ENCODE data around the gene HLA-DRB5. TPM values are rescaled to one million over a fixed set of nuclear protein-coding genes. Genes with fewer than 3 reads are reported as not detected.
"Not testable (repeated sequence)": the region's sequence is repeated elsewhere in the genome, so short reads cannot be mapped to it uniquely, and the experiment has no call there.

The HLA-DRB5 gene
- total RNA-seq (1 to 10 TPM; 2.8 to 8.8 TPM), total RNA-seq (14.8 to 16.7 reads per million in 2 donors)

DNA sequence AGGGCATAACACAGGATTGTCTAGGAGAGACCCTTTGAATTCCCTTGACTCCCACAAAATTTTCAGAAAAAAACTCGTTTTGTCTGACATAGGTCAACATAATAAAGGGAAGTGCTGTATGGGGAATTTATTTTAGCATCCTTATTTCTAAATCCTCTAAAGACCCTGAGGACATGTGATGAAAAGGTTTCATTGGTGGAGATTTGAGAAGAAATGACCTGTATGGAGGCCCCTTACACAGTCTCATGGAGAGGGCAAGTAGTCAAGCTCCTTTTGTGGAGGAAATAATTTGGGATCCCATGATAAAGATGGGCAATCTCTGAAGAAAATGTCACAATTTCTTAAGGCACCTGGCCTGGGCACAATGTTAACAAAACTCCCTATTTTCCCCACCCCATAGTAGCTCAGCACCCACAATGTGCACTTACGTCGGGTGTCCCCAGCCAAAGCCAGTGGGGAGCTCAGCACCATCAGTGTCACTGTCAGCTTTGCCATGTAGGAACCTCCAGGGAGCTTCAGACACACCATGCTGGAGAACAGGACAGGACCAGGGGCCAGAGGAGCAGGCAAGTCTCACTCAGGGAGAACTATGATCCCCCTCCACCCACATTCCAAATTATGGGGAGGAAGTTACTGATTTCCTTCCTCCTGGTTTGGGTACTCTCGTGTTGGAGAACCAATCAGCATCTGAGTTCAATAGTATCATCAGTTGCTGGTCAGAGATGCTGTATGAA lies at the start of gene HLA-DRB5:
Gene HLA-DRB5, minus strand, starts transcription at position 591 of the 734 bp plus-strand sequence. Its CDS starts 63 bp downstream, at position 528.
- Mint-ChIP-seq H3K36me3 (ENCODE audit: low read depth) (no peaks in the 10 kb centered on the region), H3K4me1 (no peaks in the 10 kb centered on the region), H3K27me3 (no peaks in the 10 kb centered on the region), H3K27ac (no peak within 1 kb of the TSS), H3K4me3 (peak within 1 kb of the TSS; percentile 39)
- DNase-seq (peak in 1 of 3 donors; percentile 10), ATAC-seq (peak; percentile 71)
- no peaks in the 10 kb centered on the region for H3K9me3 ChIP-seq (ENCODE audit: control insufficient read depth, low read length, poor library complexity, severe bottlenecking)

DNA sequence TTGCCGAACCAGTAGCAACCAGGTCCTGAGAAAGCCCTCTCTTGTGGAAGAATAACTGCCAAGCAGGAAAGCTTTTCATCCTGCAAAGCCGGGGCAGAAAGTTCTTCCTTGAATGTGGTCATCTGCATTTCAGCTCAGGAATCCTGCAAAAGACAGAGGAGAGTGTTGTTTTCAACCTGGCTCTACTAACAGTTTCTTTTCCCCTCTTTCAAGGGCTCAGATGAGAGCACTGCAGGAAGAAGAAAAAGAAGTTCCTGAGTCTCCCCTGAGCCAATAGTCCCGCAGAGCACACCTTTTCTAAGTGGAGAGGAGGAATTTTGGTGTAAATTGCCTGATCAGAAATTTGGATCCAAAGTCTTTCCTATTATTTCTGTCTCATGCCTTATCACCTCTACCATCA lies 48.9 kb upstream of the HLA-DRB5 start:
- H3K36me3 Mint-ChIP-seq (ENCODE audit: low read depth) = peaks cover 2% of the 10 kb centered on the region
- ATAC-seq = no peak
- no peak overlapping the region for H3K4me3 Mint-ChIP-seq
- no peak overlapping the region for H3K27ac Mint-ChIP-seq
- H3K4me1 Mint-ChIP-seq = peaks cover 6% of the 10 kb centered on the region
- peaks cover 29% of the 10 kb centered on the region for H3K27me3 Mint-ChIP-seq
- H3K9me3 ChIP-seq (ENCODE audit: control insufficient read depth, low read length, poor library complexity, severe bottlenecking) = no peaks in the 10 kb centered on the region
- no peak for DNase-seq

- H3K27ac Mint-ChIP-seq; ATAC-seq; H3K36me3 Mint-ChIP-seq (ENCODE audit: low read depth); H3K9me3 ChIP-seq (ENCODE audit: control insufficient read depth, low read length, poor library complexity, severe bottlenecking); DNase-seq; H3K4me1 Mint-ChIP-seq; H3K4me3 Mint-ChIP-seq: not testable (repeated sequence)
- peaks cover 24% of the 10 kb centered on the region for H3K27me3 Mint-ChIP-seq
Observed at GRCh38 chr6:32577493-32577892, 47.4 kb upstream of the HLA-DRB5 start.

DNA sequence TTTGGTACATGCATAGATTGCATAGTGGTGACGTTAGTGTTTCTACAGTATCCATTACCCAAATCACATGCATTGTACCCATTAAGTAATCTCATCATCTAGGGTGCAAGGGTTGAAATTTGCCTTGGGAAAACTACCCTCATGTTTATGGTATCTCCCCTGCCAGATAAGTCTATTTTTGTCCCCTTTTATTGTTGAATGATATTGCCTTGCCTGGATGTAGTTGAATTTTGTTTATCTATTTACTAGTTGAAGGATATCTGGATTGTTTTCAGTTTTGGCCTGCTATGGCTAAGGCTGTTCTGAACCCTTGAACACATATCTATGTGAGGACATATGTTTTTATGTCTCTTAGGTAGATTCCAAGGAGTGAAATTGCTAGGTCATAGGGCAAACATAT lies 46.2 kb upstream of the HLA-DRB5 start:
- no peaks in the 10 kb centered on the region for H3K9me3 ChIP-seq (ENCODE audit: control insufficient read depth, low read length, poor library complexity, severe bottlenecking)
- no peak overlapping the region for H3K27ac Mint-ChIP-seq
- DNase-seq (no peak), ATAC-seq (no peak)
- H3K27me3 Mint-ChIP-seq = peaks cover 24% of the 10 kb centered on the region
- H3K4me3 Mint-ChIP-seq = no peak overlapping the region
- peaks cover 2% of the 10 kb centered on the region for H3K36me3 Mint-ChIP-seq (ENCODE audit: low read depth)
- peaks cover 6% of the 10 kb centered on the region for H3K4me1 Mint-ChIP-seq

GRCh38 chr6:32570363-32570905 lies 40.3 kb upstream of the HLA-DRB5 start:
- no peak for DNase-seq
- Mint-ChIP-seq H3K4me1 (no peaks in the 10 kb centered on the region), H3K27ac (no peak overlapping the region), H3K27me3 (peaks cover 17% of the 10 kb centered on the region), H3K36me3 (ENCODE audit: low read depth) (no peaks in the 10 kb centered on the region), H3K4me3 (no peak overlapping the region)
- no peaks in the 10 kb centered on the region for H3K9me3 ChIP-seq (ENCODE audit: control insufficient read depth, low read length, poor library complexity, severe bottlenecking)
- no peak for ATAC-seq

GRCh38 chr6:32568561-32568960 lies 38.5 kb upstream of the HLA-DRB5 start:
- ATAC-seq (no peak), DNase-seq (no peak)
- H3K27ac Mint-ChIP-seq = no peak overlapping the region
- H3K4me1 Mint-ChIP-seq = no peaks in the 10 kb centered on the region
- no peaks in the 10 kb centered on the region for H3K36me3 Mint-ChIP-seq (ENCODE audit: low read depth)
- peaks cover 5% of the 10 kb centered on the region for H3K27me3 Mint-ChIP-seq
- no peaks in the 10 kb centered on the region for H3K9me3 ChIP-seq (ENCODE audit: control insufficient read depth, low read length, poor library complexity, severe bottlenecking)
- no peak overlapping the region for H3K4me3 Mint-ChIP-seq

- H3K4me3 Mint-ChIP-seq = no peak overlapping the region
- no peak overlapping the region for H3K27ac Mint-ChIP-seq
- no peaks in the 10 kb centered on the region for H3K36me3 Mint-ChIP-seq (ENCODE audit: low read depth)
- no peak for ATAC-seq
- H3K9me3 ChIP-seq (ENCODE audit: control insufficient read depth, low read length, poor library complexity, severe bottlenecking) = no peaks in the 10 kb centered on the region
- DNase-seq = no peak
- H3K4me1 Mint-ChIP-seq = no peaks in the 10 kb centered on the region
- peaks cover 5% of the 10 kb centered on the region for H3K27me3 Mint-ChIP-seq
Observed at GRCh38 chr6:32566957-32567356, 36.9 kb upstream of the HLA-DRB5 start.

- peaks cover 3% of the 10 kb centered on the region for H3K27me3 Mint-ChIP-seq
- ATAC-seq = no peak
- no peak for DNase-seq
- H3K36me3 Mint-ChIP-seq (ENCODE audit: low read depth) = no peaks in the 10 kb centered on the region
- no peak overlapping the region for H3K27ac Mint-ChIP-seq
- no peaks in the 10 kb centered on the region for H3K4me1 Mint-ChIP-seq
- H3K9me3 ChIP-seq (ENCODE audit: control insufficient read depth, low read length, poor library complexity, severe bottlenecking) = no peaks in the 10 kb centered on the region
- H3K4me3 Mint-ChIP-seq = no peak overlapping the region
Observed at GRCh38 chr6:32565511-32565910, 35.4 kb upstream of the HLA-DRB5 start.

DNA sequence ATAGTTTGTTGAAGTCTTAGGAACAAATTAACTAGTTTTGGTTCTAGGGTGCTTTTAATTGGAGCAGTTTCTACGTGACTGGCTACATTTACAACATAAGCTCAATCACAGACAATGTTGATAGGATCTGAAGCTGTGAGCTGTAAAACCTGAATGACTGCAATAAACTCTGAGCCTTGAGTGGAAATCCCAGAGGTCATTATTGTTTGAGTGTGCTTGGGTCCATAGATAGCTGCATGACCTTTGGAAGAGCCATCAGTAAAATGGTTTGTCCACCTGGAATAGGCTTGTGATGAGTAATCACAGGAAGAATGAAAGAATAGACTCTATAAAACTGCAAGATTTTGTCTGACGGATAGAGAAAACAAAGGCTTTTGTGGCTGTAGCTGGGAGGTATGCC lies 32.9 kb upstream of the HLA-DRB5 start:
- H3K27ac Mint-ChIP-seq = no peak overlapping the region
- peaks cover 4% of the 10 kb centered on the region for H3K4me1 Mint-ChIP-seq
- peaks cover 3% of the 10 kb centered on the region for H3K36me3 Mint-ChIP-seq (ENCODE audit: low read depth)
- H3K27me3 Mint-ChIP-seq = peaks cover 7% of the 10 kb centered on the region
- ATAC-seq = no peak
- H3K4me3 Mint-ChIP-seq = no peak overlapping the region
- no peaks in the 10 kb centered on the region for H3K9me3 ChIP-seq (ENCODE audit: control insufficient read depth, low read length, poor library complexity, severe bottlenecking)
- DNase-seq = no peak

DNA sequence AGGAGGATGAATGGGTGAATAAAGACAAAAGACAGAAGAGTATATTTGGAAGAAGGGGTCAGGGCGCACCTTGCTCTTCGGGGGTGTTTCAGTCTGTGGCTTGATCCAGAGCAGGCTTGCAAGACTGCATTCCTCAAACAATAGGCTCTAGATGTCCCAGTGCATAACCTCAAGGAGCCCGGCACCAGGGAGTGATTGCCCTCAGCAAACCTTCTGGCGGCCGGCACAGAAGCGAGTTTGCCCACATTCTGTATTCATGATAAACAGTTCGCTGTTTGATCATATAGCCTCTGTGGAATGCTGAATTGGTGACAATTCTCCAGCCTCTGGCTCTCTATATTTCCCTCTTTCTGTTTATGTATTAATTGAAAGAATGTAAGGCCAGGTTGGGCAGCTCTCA lies 29.7 kb upstream of the HLA-DRB5 start:
- DNase-seq (no peak), ATAC-seq (no peak)
- H3K4me3 Mint-ChIP-seq = no peak overlapping the region
- H3K36me3 Mint-ChIP-seq (ENCODE audit: low read depth) = peaks cover 3% of the 10 kb centered on the region
- peaks cover 4% of the 10 kb centered on the region for H3K4me1 Mint-ChIP-seq
- H3K9me3 ChIP-seq (ENCODE audit: control insufficient read depth, low read length, poor library complexity, severe bottlenecking) = no peaks in the 10 kb centered on the region
- peaks cover 7% of the 10 kb centered on the region for H3K27me3 Mint-ChIP-seq
- H3K27ac Mint-ChIP-seq = no peak overlapping the region

DNA sequence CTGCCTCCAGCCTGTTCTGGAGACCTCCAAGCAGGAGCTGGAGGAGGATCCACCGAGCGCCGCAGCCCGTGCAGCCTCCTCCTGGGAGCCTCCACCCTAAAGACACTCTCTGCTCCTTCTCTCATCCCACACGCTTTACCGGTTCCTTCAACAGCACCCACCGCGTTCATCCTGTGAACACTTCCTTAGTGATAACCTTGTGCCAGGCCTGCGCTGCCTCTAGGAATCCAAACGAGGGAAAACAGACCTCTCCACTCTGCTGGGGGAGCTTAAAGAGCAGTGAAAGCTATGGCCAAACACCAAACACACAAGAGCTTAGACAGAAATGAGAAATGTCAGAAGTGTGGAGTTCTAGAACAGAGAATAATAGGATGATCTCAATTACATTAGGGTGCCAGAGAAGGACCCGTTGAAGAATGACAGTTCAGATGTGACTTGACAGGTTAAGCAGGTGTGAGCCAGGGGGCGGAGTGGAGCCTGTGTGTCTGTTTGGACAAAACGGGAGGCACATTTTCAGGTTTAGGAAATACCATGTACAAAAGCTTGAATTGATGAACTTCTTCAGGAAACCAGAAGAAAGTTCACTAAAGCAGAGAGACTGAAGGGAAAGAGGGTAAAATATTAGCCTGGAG lies 28.5 kb upstream of the HLA-DRB5 start:
- DNase-seq (no peak), ATAC-seq (no peak)
- H3K36me3 Mint-ChIP-seq (ENCODE audit: low read depth) = peaks cover 3% of the 10 kb centered on the region
- peaks cover 7% of the 10 kb centered on the region for H3K27me3 Mint-ChIP-seq
- peaks cover 4% of the 10 kb centered on the region for H3K4me1 Mint-ChIP-seq
- no peak overlapping the region for H3K27ac Mint-ChIP-seq
- H3K4me3 Mint-ChIP-seq = peak overlapping the region; percentile 67
- H3K9me3 ChIP-seq (ENCODE audit: control insufficient read depth, low read length, poor library complexity, severe bottlenecking) = no peaks in the 10 kb centered on the region

GRCh38 chr6:32554116-32554965 lies 24.3 kb upstream of the HLA-DRB5 start:
- H3K27ac Mint-ChIP-seq = no peak overlapping the region
- no peak overlapping the region for H3K4me3 Mint-ChIP-seq
- H3K9me3 ChIP-seq (ENCODE audit: control insufficient read depth, low read length, poor library complexity, severe bottlenecking) = no peaks in the 10 kb centered on the region
- ATAC-seq (no peak), DNase-seq (no peak)
- peaks cover 4% of the 10 kb centered on the region for H3K4me1 Mint-ChIP-seq
- peaks cover 21% of the 10 kb centered on the region for H3K27me3 Mint-ChIP-seq
- H3K36me3 Mint-ChIP-seq (ENCODE audit: low read depth) = peaks cover 6% of the 10 kb centered on the region
